Suprapubic skin (tissue), 4 donors: ENCODE results near the gene ZNF407. TPM values are rescaled to one million over a fixed set of nuclear protein-coding genes. Genes with fewer than 3 reads are reported as not detected.

Experiments used
- DNase-seq, 2 donors: peaks; one replicate each; pipeline ENCODE4 v3.0.0-alpha.2; 2019; ENCODE audit warnings: low spot score in 2 of 2
- H3K27ac ChIP-seq: fragments of 200-600 bp; sonication (generic); one replicate; pipeline ENCODE4 v1.5.1; 2019
- H3K27me3 ChIP-seq: fragments of 200-600 bp; sonication (generic); one replicate; pipeline ENCODE4 v1.5.1; 2019
- H3K36me3 ChIP-seq: fragments of 200-600 bp; sonication (generic); one replicate; pipeline ENCODE4 v1.5.1; 2019
- H3K4me1 ChIP-seq: fragments of 200-600 bp; sonication (generic); one replicate; pipeline ENCODE4 v1.5.1; 2019
- H3K4me3 ChIP-seq: fragments of 200-600 bp; sonication (generic); one replicate; pipeline ENCODE4 v1.5.1; 2019; ENCODE audit warnings: mild to moderate bottlenecking
- H3K9me3 ChIP-seq: fragments of 200-600 bp; sonication (generic); one replicate; pipeline ENCODE4 v1.5.1; 2019
- EP300 ChIP-seq: sonication (generic); formaldehyde crosslinking; IDR thresholded peaks from one replicate; pipeline ENCODE4 v1.6.1; 2017; ENCODE audit warnings: antibody characterized with exemption
- POLR2A ChIP-seq, 2 donors: fragments of 450-650 bp; IDR thresholded peaks; one replicate each; pipeline ENCODE4 v1.6.1; 2017; ENCODE audit warnings: antibody characterized with exemption in 2 of 2, mild to moderate bottlenecking in 2 of 2, moderate library complexity in 2 of 2
- POLR2AphosphoS5 ChIP-seq, 3 donors: sonication (generic); formaldehyde crosslinking; IDR thresholded peaks; one replicate each; pipeline ENCODE4 v1.6.1; 2017; ENCODE audit warnings: antibody characterized with exemption in 3 of 3
- WGBS: methylation state at CpG from one replicate; pipeline ENCODE4 v1.1.5; 2018; 5-methylcytosine and 5-hydroxymethylcytosine counted together
- total RNA-seq, 4 donors: library from RNA; depleted of rRNA; stranded (reverse); fragments of >200 nt; gene quantifications; one replicate each; pipeline ENCODE4 v1.1.0, GENCODE V29; 2016
- TF ChIP-seq, protein P1 (sequence below), 2 donors: fragments of 200-600 bp in 1 of 2; fragments of 450-650 bp in 1 of 2; sonication (generic) in 1 of 2; IDR thresholded peaks; one replicate each; pipeline ENCODE4 v1.5.1; 2016 to 2019; ENCODE audit warnings: antibody characterized with exemption in 2 of 2, mild to moderate bottlenecking in 1 of 2, moderate library complexity in 1 of 2

ZNF407 gene
- total RNA-seq, 4 donors from 2014 or later, result 10.7 to 22.1 (median 13.8) TPM

GRCh38 chr18:75109819-75110218 is 512.1 kb downstream of the ZNF407 start:
- DNase-seq, result no peak
- H3K27ac ChIP-seq, result no peak overlapping the region

DNA sequence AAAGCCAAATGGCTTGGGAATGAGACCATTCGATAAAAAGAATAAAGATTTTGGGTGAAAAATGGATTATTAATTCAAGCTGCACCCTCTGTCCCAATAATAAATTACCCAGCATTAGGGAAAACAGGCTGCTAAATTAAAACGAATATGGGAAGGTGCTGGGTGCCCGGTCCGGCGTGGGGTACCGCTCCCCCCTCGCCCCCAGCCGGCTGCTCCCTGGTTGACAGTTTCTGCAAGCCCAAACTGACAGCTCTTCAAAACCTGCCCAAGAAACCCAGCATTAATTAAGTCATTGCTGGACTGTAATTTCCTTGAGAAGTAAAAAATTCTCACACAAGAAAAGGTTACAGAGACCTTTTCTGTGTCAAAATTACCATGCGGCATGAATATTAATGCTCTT is 512.6 kb downstream of the ZNF407 start:
- WGBS, result 85% methylated on average over 9 of the region's 9 CpGs
- H3K27me3 ChIP-seq, result peaks cover 11% of the 10 kb centered on the region
- no peaks in the 10 kb centered on the region for H3K4me1 ChIP-seq
- TF ChIP-seq, protein P1, sequence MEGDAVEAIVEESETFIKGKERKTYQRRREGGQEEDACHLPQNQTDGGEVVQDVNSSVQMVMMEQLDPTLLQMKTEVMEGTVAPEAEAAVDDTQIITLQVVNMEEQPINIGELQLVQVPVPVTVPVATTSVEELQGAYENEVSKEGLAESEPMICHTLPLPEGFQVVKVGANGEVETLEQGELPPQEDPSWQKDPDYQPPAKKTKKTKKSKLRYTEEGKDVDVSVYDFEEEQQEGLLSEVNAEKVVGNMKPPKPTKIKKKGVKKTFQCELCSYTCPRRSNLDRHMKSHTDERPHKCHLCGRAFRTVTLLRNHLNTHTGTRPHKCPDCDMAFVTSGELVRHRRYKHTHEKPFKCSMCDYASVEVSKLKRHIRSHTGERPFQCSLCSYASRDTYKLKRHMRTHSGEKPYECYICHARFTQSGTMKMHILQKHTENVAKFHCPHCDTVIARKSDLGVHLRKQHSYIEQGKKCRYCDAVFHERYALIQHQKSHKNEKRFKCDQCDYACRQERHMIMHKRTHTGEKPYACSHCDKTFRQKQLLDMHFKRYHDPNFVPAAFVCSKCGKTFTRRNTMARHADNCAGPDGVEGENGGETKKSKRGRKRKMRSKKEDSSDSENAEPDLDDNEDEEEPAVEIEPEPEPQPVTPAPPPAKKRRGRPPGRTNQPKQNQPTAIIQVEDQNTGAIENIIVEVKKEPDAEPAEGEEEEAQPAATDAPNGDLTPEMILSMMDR (IDR thresholded peaks at IDR 0.05), result no peak
- TF ChIP-seq POLR2A (IDR thresholded peaks at IDR 0.05), result no peak
- H3K9me3 ChIP-seq, result no peaks in the 10 kb centered on the region
- no peaks in the 10 kb centered on the region for H3K36me3 ChIP-seq
- no peak overlapping the region for H3K4me3 ChIP-seq
- H3K27ac ChIP-seq, result no peak overlapping the region
- no peak for DNase-seq

More at GRCh38 chr18:75109819-75110218, 512.1 kb downstream of the ZNF407 start:
- no peaks in the 10 kb centered on the region for H3K9me3 ChIP-seq
- H3K36me3 ChIP-seq, result no peaks in the 10 kb centered on the region
- H3K4me1 ChIP-seq, result no peaks in the 10 kb centered on the region
- 92% methylated on average over 6 of the region's 10 CpGs for WGBS
- TF ChIP-seq POLR2A (IDR thresholded peaks at IDR 0.05), result no peak
- TF ChIP-seq, protein P1 (IDR thresholded peaks at IDR 0.05), result no peak
- TF ChIP-seq EP300, result no peak
- H3K4me3 ChIP-seq, result no peak overlapping the region
- peaks cover 11% of the 10 kb centered on the region for H3K27me3 ChIP-seq

GRCh38 chr18:75110846-75111415 is 513.3 kb downstream of the ZNF407 start:
- H3K27ac ChIP-seq, result no peak overlapping the region
- H3K27me3 ChIP-seq, result peaks cover 11% of the 10 kb centered on the region
- TF ChIP-seq, protein P1 (IDR thresholded peaks at IDR 0.05), result no peak
- TF ChIP-seq POLR2AphosphoS5 (IDR thresholded peaks at IDR 0.05) (no peak), POLR2A (IDR thresholded peaks at IDR 0.05) (no peak), EP300 (no peak)
- H3K36me3 ChIP-seq, result no peaks in the 10 kb centered on the region
- DNase-seq, result no peak
- H3K9me3 ChIP-seq, result no peaks in the 10 kb centered on the region
- peaks cover under 1% of the 10 kb centered on the region for H3K4me1 ChIP-seq
- H3K4me3 ChIP-seq, result no peak overlapping the region
- 70% methylated on average over 9 of the region's 12 CpGs for WGBS

DNA sequence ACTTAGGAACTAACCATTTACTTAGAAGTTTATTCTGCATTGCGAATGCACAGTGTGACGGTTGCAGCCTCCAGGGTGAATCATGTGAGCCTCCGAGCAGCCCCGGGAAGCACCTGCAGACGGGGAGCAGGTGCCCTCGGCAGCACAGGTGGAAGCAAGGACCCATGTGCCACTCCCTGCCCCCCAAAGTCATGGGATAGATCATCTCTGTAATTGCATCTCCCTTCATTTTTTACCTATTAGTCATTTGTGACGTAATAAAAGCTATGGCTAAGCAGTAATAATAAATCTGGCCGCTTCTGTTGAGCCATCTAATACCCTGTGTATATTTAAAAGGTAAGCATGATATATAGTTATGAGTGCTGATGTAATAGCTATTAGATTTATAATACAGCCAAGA is 514.1 kb downstream of the ZNF407 start:
- TF ChIP-seq POLR2AphosphoS5 (IDR thresholded peaks at IDR 0.05) (no peak), POLR2A (IDR thresholded peaks at IDR 0.05) (no peak), EP300 (no peak)
- TF ChIP-seq, protein P1 (IDR thresholded peaks at IDR 0.05), result no peak
- no peak overlapping the region for H3K27ac ChIP-seq
- no peak overlapping the region for H3K4me3 ChIP-seq
- WGBS, result 46% methylated on average over 8 of the region's 8 CpGs
- DNase-seq, result no peak
- H3K9me3 ChIP-seq, result no peaks in the 10 kb centered on the region
- no peaks in the 10 kb centered on the region for H3K36me3 ChIP-seq
- peaks cover 11% of the 10 kb centered on the region for H3K27me3 ChIP-seq
- H3K4me1 ChIP-seq, result peaks cover 2% of the 10 kb centered on the region

DNA sequence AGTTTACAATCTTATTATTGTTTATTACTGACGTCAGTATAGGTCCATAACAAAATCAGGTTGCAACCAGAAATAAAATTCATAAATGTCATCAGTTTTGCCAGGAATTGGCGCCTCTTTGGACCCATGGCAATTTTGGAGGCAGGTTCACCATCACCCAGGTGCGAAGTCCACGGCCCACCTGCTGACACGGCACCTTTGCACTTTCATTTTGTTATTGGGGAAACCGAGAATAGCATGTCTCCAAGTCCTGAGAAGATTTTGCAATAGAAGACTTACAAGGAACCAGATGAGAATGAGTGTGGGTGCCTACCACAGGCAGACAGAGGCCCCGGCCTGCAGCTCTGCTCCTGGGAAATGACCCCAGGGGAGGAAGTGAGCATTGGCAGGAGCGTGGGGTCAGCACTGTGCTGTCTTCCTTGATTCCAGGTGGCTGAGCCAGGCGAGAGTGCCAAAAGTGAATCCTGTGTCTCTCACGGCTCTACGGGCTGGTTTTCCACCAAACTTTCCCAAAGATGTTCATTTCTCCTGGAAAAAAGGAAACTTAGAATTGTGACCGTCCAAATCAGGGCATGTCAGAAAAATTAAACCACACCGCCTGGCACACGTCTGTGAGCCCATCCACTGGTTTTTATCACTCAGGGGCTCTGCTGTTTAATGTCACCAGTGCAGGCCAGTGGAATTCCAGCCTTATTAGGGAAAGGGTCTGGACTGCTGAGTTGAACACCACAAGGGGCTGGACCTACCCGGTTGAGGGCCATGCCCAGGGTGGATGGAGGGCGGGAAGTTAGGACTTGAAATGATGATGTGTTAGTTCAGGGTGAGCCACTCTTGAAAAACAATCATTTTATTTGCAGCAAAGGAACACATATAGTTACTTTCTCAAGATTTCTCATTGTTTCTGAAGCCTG is 514.8 kb downstream of the ZNF407 start:
- Histone ChIP-seq H3K4me3 (no peak overlapping the region), H3K4me1 (peaks cover 2% of the 10 kb centered on the region), H3K27me3 (peaks cover 11% of the 10 kb centered on the region), H3K9me3 (no peaks in the 10 kb centered on the region), H3K36me3 (no peaks in the 10 kb centered on the region), H3K27ac (no peak overlapping the region)
- TF ChIP-seq POLR2AphosphoS5 (IDR thresholded peaks at IDR 0.05) (no peak), POLR2A (IDR thresholded peaks at IDR 0.05) (no peak), EP300 (no peak)
- TF ChIP-seq, protein P1 (IDR thresholded peaks at IDR 0.05), result no peak
- no peak for DNase-seq
- WGBS, result 80% methylated on average over 16 of the region's 16 CpGs
